WI38 (cell line): Measurements from ENCODE around the gene BSN.

Source experiments
- H3K4me3 ChIP-seq: 2 replicates; pipeline ENCODE4 v1.5.1; 2011; ENCODE audit warnings: low read depth, mild to moderate bottlenecking, control low read depth, low read length
- CTCF ChIP-seq: IDR thresholded peaks from 2 replicates; pipeline ENCODE4 v1.5.1; 2012; ENCODE audit warnings: low read depth, mild to moderate bottlenecking, control low read depth, low read length

BSN gene

GRCh38 chr3:49659756-49660155, 105.5 kb downstream of the BSN start:
- no peak for TF ChIP-seq CTCF
- no peak overlapping the region for H3K4me3 ChIP-seq

GRCh38 chr3:49661281-49661680, 107.0 kb downstream of the BSN start:
- H3K4me3 ChIP-seq = no peak overlapping the region
- TF ChIP-seq CTCF = no peak

GRCh38 chr3:49662021-49662420, 107.7 kb downstream of the BSN start:
- H3K4me3 ChIP-seq = no peak overlapping the region
- no peak for TF ChIP-seq CTCF

- H3K4me3 ChIP-seq = no peak overlapping the region
- no peak for TF ChIP-seq CTCF
Measured at GRCh38 chr3:49662720-49663413, 108.6 kb downstream of the BSN start.

GRCh38 chr3:49663831-49664230, 109.6 kb downstream of the BSN start:
- TF ChIP-seq CTCF = no peak
- H3K4me3 ChIP-seq = no peak overlapping the region

GRCh38 chr3:49664300-49664699, 110.0 kb downstream of the BSN start:
- TF ChIP-seq CTCF = no peak
- no peak overlapping the region for H3K4me3 ChIP-seq

GRCh38 chr3:49665822-49666519, 111.7 kb downstream of the BSN start:
- no peak overlapping the region for H3K4me3 ChIP-seq
- TF ChIP-seq CTCF = no peak
